ENCODE data around the gene CPVL.

Gene CPVL

DNA sequence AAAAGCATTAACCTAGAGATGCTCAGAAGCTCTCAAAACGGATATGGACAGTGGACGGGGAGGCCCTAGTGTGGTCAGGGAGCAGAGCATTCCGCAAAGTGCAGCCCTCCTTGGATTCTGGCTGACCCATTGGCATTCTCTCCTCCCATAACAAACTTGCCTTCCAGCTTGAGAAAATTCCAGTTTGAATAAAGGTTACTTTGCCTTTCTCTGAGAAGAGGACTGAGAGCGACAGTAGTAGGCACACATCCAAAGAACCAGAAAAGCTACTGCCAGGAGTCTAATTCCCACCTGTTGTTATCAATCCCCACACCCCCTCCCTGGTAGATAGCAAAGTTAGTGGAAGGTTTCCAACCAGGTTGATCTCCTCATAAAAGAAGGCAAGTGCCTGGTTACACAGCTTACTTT, 103.5 kb downstream of the CPVL start:
- H4K8ac ChIP-seq (ENCODE audit: low read depth, low read length): no peak overlapping the region
- H3K27ac ChIP-seq (ENCODE audit: low read depth, low read length): peak overlapping the region; percentile 6
- no peak for DNase-seq
- H3K27me3 ChIP-seq (ENCODE audit: insufficient read depth, low read length, poor library complexity): no peaks in the 10 kb centered on the region
- WGBS (ENCODE audit: extremely low coverage, insufficient coverage, low lambda C conversion rate): no CpG with 5 or more reads among the region's 4 CpGs
- no peak overlapping the region for H3K18ac ChIP-seq (ENCODE audit: low read length)
- no peak overlapping the region for H2AK5ac ChIP-seq (ENCODE audit: low read length)
- peak overlapping the region; percentile 6 for H3K56ac ChIP-seq (ENCODE audit: low read length)
- H3K4ac ChIP-seq (ENCODE audit: low read depth, low read length): no peak overlapping the region
- H3K79me1 ChIP-seq (ENCODE audit: low read length): no peaks in the 10 kb centered on the region
- H3K9ac ChIP-seq (ENCODE audit: low read length): no peak overlapping the region
- no peak overlapping the region for H3K4me2 ChIP-seq (ENCODE audit: low read length)
- H2BK5ac ChIP-seq (ENCODE audit: low read length): no peak overlapping the region
- no peak overlapping the region for H3K23ac ChIP-seq (ENCODE audit: low read length)
- peaks cover 14% of the 10 kb centered on the region for H3K4me1 ChIP-seq (ENCODE audit: control insufficient read depth, low read depth, low read length)
- no peak overlapping the region for H2BK15ac ChIP-seq (replicated peaks; ENCODE audit: low read depth)
- H3K36me3 ChIP-seq (ENCODE audit: control insufficient read depth, insufficient read depth, low read length): no peaks in the 10 kb centered on the region
- H3K4me3 ChIP-seq (ENCODE audit: low read length): no peak overlapping the region
- H2BK120ac ChIP-seq (ENCODE audit: low read depth, low read length): no peak overlapping the region
- H4K5ac ChIP-seq (ENCODE audit: low read length): no peak overlapping the region
- H3K79me2 ChIP-seq (ENCODE audit: control insufficient read depth, insufficient read depth, low read length): no peaks in the 10 kb centered on the region

DNA sequence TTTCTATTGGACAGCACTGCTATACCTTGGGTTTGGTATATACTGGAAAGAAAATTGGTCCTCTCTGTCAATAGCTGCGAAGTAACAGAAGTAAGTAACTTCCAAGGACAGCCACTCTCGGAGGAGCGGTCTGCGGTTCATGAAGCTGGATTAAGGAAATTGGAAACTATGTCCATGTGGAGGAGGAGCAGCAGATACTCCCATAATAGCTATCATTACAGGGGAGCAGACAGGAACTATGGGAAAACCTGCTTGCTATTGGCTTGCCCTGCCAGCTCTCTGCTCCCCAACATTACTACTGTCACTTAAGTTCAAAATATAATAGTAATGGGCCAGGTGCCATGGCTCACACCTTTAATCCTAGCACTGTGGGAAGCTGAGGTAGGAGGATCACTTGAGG, 104.3 kb downstream of the CPVL start:
- Histone ChIP-seq H2BK5ac (ENCODE audit: low read length) (no peak overlapping the region), H2AK5ac (ENCODE audit: low read length) (no peak overlapping the region), H3K4me2 (ENCODE audit: low read length) (no peak overlapping the region), H2BK120ac (ENCODE audit: low read depth, low read length) (no peak overlapping the region), H3K23ac (ENCODE audit: low read length) (no peak overlapping the region), H3K27me3 (ENCODE audit: insufficient read depth, low read length, poor library complexity) (no peaks in the 10 kb centered on the region), H3K4me1 (ENCODE audit: control insufficient read depth, low read depth, low read length) (peaks cover 14% of the 10 kb centered on the region), H3K36me3 (ENCODE audit: control insufficient read depth, insufficient read depth, low read length) (no peaks in the 10 kb centered on the region), H3K27ac (ENCODE audit: low read depth, low read length) (no peak overlapping the region), H3K79me2 (ENCODE audit: control insufficient read depth, insufficient read depth, low read length) (no peaks in the 10 kb centered on the region), H2BK15ac (replicated peaks; ENCODE audit: low read depth) (no peak overlapping the region), H3K18ac (ENCODE audit: low read length) (peak overlapping the region; percentile 9), H3K9ac (ENCODE audit: low read length) (no peak overlapping the region), H3K79me1 (ENCODE audit: low read length) (no peaks in the 10 kb centered on the region), H3K56ac (ENCODE audit: low read length) (no peak overlapping the region), H3K4ac (ENCODE audit: low read depth, low read length) (no peak overlapping the region), H4K8ac (ENCODE audit: low read depth, low read length) (no peak overlapping the region), H3K4me3 (ENCODE audit: low read length) (no peak overlapping the region), H4K5ac (ENCODE audit: low read length) (no peak overlapping the region)
- WGBS (ENCODE audit: extremely low coverage, insufficient coverage, low lambda C conversion rate): no CpG with 5 or more reads among the region's 4 CpGs
- DNase-seq: no peak

DNA sequence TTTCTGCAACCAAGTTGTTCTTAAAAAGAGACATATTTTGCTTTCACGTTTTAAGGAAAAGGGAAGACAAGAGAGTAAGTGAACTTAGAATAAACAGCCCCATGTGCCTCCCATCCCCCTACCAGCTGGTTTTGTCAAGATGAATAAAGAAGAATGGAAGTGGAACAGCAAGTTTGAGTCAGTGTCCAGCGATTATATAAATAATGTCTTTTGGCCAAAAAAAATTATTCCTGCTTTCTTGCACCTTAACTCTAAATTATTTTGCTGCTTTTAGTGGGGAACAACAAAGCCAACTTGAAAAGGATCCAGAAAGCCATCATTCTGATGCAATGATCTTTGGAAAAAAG, 105.8 kb downstream of the CPVL start:
- no peak for DNase-seq
- Histone ChIP-seq H3K36me3 (ENCODE audit: control insufficient read depth, insufficient read depth, low read length) (no peaks in the 10 kb centered on the region), H3K4me1 (ENCODE audit: control insufficient read depth, low read depth, low read length) (peaks cover 14% of the 10 kb centered on the region), H4K5ac (ENCODE audit: low read length) (no peak overlapping the region), H2BK120ac (ENCODE audit: low read depth, low read length) (no peak overlapping the region), H3K56ac (ENCODE audit: low read length) (no peak overlapping the region), H3K27ac (ENCODE audit: low read depth, low read length) (no peak overlapping the region), H3K18ac (ENCODE audit: low read length) (no peak overlapping the region), H3K4me3 (ENCODE audit: low read length) (no peak overlapping the region), H3K27me3 (ENCODE audit: insufficient read depth, low read length, poor library complexity) (no peaks in the 10 kb centered on the region), H3K4me2 (ENCODE audit: low read length) (no peak overlapping the region), H2AK5ac (ENCODE audit: low read length) (no peak overlapping the region), H3K23ac (ENCODE audit: low read length) (no peak overlapping the region), H3K79me2 (ENCODE audit: control insufficient read depth, insufficient read depth, low read length) (no peaks in the 10 kb centered on the region), H3K79me1 (ENCODE audit: low read length) (no peaks in the 10 kb centered on the region), H2BK5ac (ENCODE audit: low read length) (no peak overlapping the region), H3K4ac (ENCODE audit: low read depth, low read length) (no peak overlapping the region), H2BK15ac (replicated peaks; ENCODE audit: low read depth) (peak overlapping the region; percentile 64), H3K9ac (ENCODE audit: low read length) (no peak overlapping the region), H4K8ac (ENCODE audit: low read depth, low read length) (no peak overlapping the region)
- no CpG with 5 or more reads among the region's 2 CpGs for WGBS (ENCODE audit: extremely low coverage, insufficient coverage, low lambda C conversion rate)

DNA sequence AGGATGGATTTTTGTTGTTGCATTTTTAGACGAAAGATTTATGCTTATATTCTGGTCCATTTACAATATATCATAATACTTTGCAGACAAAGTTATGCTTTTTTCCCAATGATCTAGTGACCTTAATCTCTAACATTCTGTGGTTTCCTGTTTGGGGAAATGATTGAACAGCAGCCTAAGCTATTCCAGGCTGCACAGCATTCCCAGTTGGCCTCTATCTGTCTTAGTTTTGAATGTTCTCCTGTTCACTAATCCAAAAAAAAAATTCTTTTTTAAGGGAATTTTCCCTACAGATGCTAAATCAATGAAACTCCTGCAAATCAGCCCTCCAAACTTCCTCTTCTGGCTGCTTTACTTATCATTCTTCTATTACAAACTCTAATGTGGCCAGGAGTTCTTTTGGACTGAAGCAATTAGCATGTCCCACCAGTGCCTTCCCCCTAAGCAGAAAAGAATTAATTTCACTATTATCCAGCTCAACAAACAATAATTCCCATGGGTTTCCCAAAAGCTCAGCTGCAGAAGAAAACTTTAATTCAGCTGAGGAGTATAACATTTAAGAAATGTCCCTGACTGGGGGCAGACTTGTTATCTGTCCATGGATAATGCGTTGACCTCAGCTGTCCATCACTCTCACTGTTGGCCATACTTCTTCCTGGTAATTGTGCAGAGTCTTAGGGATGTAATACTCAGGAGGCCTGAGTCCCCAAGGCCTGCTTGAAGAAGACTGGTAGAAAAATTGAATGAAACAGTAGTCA, 106.3 kb downstream of the CPVL start:
- H3K4me2 ChIP-seq (ENCODE audit: low read length): no peak overlapping the region
- no peak overlapping the region for H3K4me3 ChIP-seq (ENCODE audit: low read length)
- no peaks in the 10 kb centered on the region for H3K79me2 ChIP-seq (ENCODE audit: control insufficient read depth, insufficient read depth, low read length)
- H3K18ac ChIP-seq (ENCODE audit: low read length): no peak overlapping the region
- no peak overlapping the region for H3K27ac ChIP-seq (ENCODE audit: low read depth, low read length)
- H3K4me1 ChIP-seq (ENCODE audit: control insufficient read depth, low read depth, low read length): peaks cover 14% of the 10 kb centered on the region
- H2AK5ac ChIP-seq (ENCODE audit: low read length): no peak overlapping the region
- no peaks in the 10 kb centered on the region for H3K79me1 ChIP-seq (ENCODE audit: low read length)
- no peak overlapping the region for H3K56ac ChIP-seq (ENCODE audit: low read length)
- no peak overlapping the region for H4K8ac ChIP-seq (ENCODE audit: low read depth, low read length)
- no peak overlapping the region for H2BK120ac ChIP-seq (ENCODE audit: low read depth, low read length)
- peak overlapping the region; percentile 64 for H2BK15ac ChIP-seq (replicated peaks; ENCODE audit: low read depth)
- no peak overlapping the region for H3K4ac ChIP-seq (ENCODE audit: low read depth, low read length)
- no peak for DNase-seq
- H4K5ac ChIP-seq (ENCODE audit: low read length): no peak overlapping the region
- no CpG with 5 or more reads among the region's 2 CpGs for WGBS (ENCODE audit: extremely low coverage, insufficient coverage, low lambda C conversion rate)
- no peaks in the 10 kb centered on the region for H3K27me3 ChIP-seq (ENCODE audit: insufficient read depth, low read length, poor library complexity)
- H2BK5ac ChIP-seq (ENCODE audit: low read length): no peak overlapping the region
- no peaks in the 10 kb centered on the region for H3K36me3 ChIP-seq (ENCODE audit: control insufficient read depth, insufficient read depth, low read length)
- H3K9ac ChIP-seq (ENCODE audit: low read length): no peak overlapping the region
- no peak overlapping the region for H3K23ac ChIP-seq (ENCODE audit: low read length)

DNA sequence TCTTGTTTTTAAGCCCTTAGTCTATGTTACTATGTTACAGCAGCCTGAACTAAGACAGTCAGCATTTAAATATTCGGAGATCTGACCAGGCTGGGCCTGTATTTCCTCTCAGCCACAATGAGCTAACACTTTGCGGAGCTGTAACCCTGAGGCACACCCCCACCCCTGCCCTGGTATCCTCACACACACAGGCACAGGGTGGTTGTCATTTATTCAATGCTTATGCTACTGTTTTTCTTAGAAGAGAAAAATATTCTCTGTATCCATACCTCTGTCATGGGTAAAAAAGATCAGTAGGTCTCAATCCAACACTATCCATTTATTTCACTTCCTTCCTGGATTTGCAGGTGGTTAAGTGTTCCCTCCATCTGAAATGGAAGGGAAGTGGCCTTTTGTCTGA, 107.9 kb downstream of the CPVL start:
- H3K79me2 ChIP-seq (ENCODE audit: control insufficient read depth, insufficient read depth, low read length): no peaks in the 10 kb centered on the region
- no CpG with 5 or more reads among the region's 2 CpGs for WGBS (ENCODE audit: extremely low coverage, insufficient coverage, low lambda C conversion rate)
- H3K27me3 ChIP-seq (ENCODE audit: insufficient read depth, low read length, poor library complexity): no peaks in the 10 kb centered on the region
- no peak overlapping the region for H2AK5ac ChIP-seq (ENCODE audit: low read length)
- H3K23ac ChIP-seq (ENCODE audit: low read length): no peak overlapping the region
- H4K8ac ChIP-seq (ENCODE audit: low read depth, low read length): no peak overlapping the region
- no peak overlapping the region for H3K27ac ChIP-seq (ENCODE audit: low read depth, low read length)
- H3K4me3 ChIP-seq (ENCODE audit: low read length): no peak overlapping the region
- H3K4me1 ChIP-seq (ENCODE audit: control insufficient read depth, low read depth, low read length): peaks cover 11% of the 10 kb centered on the region
- H2BK5ac ChIP-seq (ENCODE audit: low read length): no peak overlapping the region
- H4K5ac ChIP-seq (ENCODE audit: low read length): no peak overlapping the region
- H3K4ac ChIP-seq (ENCODE audit: low read depth, low read length): no peak overlapping the region
- no peak overlapping the region for H3K18ac ChIP-seq (ENCODE audit: low read length)
- DNase-seq: peak; percentile 40
- no peaks in the 10 kb centered on the region for H3K36me3 ChIP-seq (ENCODE audit: control insufficient read depth, insufficient read depth, low read length)
- H2BK15ac ChIP-seq (replicated peaks; ENCODE audit: low read depth): no peak overlapping the region
- H2BK120ac ChIP-seq (ENCODE audit: low read depth, low read length): no peak overlapping the region
- no peak overlapping the region for H3K56ac ChIP-seq (ENCODE audit: low read length)
- H3K79me1 ChIP-seq (ENCODE audit: low read length): no peaks in the 10 kb centered on the region
- no peak overlapping the region for H3K9ac ChIP-seq (ENCODE audit: low read length)
- no peak overlapping the region for H3K4me2 ChIP-seq (ENCODE audit: low read length)

Data from mesendoderm (in vitro differentiated cells).